Measurements from ENCODE around the gene RWDD2A. TPM values are rescaled to one million over a fixed set of nuclear protein-coding genes. Genes with fewer than 3 reads are reported as not detected.

RWDD2A gene
- total RNA-seq, 4 donors from 2014 or later, result 4.6 to 5.8 (median 5.5) TPM

GRCh38 chr6:83169511-83169910, 23.6 kb upstream of the RWDD2A start:
- Histone ChIP-seq H3K27ac (no peak overlapping the region), H3K4me1 (no peaks in the 10 kb centered on the region), H3K27me3 (no peaks in the 10 kb centered on the region), H3K4me3 (replicated peaks in 1 of 3) (no peak overlapping the region), H3K9me3 (no peaks in the 10 kb centered on the region), H3K36me3 (peaks cover 67 to 87% of the 10 kb centered on the region in 2 donors)
- DNase-seq, result no peak
- intact Hi-C loops (cut with DNase I), result no loop called here
- no peak for TF ChIP-seq POLR2A (IDR thresholded peaks at IDR 0.05)
- TF ChIP-seq, protein P1, sequence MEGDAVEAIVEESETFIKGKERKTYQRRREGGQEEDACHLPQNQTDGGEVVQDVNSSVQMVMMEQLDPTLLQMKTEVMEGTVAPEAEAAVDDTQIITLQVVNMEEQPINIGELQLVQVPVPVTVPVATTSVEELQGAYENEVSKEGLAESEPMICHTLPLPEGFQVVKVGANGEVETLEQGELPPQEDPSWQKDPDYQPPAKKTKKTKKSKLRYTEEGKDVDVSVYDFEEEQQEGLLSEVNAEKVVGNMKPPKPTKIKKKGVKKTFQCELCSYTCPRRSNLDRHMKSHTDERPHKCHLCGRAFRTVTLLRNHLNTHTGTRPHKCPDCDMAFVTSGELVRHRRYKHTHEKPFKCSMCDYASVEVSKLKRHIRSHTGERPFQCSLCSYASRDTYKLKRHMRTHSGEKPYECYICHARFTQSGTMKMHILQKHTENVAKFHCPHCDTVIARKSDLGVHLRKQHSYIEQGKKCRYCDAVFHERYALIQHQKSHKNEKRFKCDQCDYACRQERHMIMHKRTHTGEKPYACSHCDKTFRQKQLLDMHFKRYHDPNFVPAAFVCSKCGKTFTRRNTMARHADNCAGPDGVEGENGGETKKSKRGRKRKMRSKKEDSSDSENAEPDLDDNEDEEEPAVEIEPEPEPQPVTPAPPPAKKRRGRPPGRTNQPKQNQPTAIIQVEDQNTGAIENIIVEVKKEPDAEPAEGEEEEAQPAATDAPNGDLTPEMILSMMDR (IDR thresholded peaks at IDR 0.05), result no peak
- WGBS, 2 donors, result 100% methylated on average over 1 of the region's 1 CpG

DNA sequence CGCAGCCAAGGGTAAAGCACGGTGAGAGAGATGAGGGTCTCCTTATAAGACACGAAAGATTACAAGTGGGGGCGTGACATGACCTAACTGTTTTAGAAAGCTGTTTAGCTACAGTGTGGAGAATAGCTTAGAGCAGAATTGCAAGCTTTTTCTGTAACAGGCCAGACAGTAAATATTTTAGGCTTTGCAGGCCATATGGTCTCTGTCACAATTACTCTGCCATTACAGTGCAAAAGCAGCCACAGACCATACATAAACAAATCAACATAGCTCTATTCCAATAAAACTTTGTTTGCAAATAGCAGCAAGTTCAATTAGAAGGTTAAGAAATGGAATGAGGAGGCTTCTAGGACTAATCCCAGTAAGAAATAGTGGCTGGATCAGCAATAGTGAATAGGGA, 16.9 kb upstream of the RWDD2A start:
- Histone ChIP-seq H3K4me3 (replicated peaks in 1 of 3) (no peak overlapping the region), H3K9me3 (no peaks in the 10 kb centered on the region), H3K36me3 (peaks cover 22 to 31% of the 10 kb centered on the region in 2 donors), H3K27me3 (no peaks in the 10 kb centered on the region), H3K4me1 (no peaks in the 10 kb centered on the region), H3K27ac (no peak overlapping the region)
- intact Hi-C loops (cut with DNase I), result no loop called here
- WGBS, 2 donors, result 93 to 95% methylated on average over 4 of the region's 4 CpGs
- no peak for DNase-seq
- TF ChIP-seq, protein P1 (IDR thresholded peaks at IDR 0.05), result no peak
- no peak for TF ChIP-seq POLR2A (IDR thresholded peaks at IDR 0.05)

DNA sequence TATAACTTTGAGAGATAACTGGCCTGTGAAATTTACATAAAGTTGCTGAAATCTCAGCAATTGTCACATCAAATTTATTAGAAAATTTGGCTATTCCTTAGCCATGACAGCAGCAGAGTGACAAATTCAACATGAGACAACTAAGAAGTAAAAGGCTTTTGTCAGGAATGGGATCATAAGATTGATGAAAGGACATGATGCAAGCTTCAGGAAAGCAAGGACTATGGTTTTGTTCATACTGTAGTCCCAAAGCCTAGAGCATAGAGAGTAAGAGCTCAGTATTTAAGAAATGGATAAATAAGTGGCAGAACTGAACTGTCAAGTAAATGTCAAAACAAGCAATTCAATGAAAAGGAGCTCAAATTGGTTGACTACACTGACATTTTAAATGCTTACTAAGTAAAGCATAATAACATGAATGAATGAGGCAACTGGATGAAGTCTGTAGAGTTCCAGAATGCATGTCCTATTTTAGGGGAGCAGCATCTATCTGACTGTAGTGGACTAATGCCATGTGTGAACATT, 12.7 kb upstream of the RWDD2A start:
- Histone ChIP-seq H3K36me3 (peaks cover 4 to 7% of the 10 kb centered on the region in 2 donors), H3K4me3 (replicated peaks in 1 of 3) (no peak overlapping the region), H3K27ac (no peak overlapping the region), H3K4me1 (no peaks in the 10 kb centered on the region), H3K9me3 (no peaks in the 10 kb centered on the region), H3K27me3 (no peaks in the 10 kb centered on the region)
- no peak for DNase-seq
- no peak for TF ChIP-seq POLR2A (IDR thresholded peaks at IDR 0.05)
- TF ChIP-seq, protein P1 (IDR thresholded peaks at IDR 0.05), result no peak
- intact Hi-C loops (cut with DNase I), result no loop called here

- intact Hi-C loops (cut with DNase I), result no loop called here
- 90 to 93% methylated on average over 1 of the region's 1 CpG for WGBS, 2 donors
Observed at GRCh38 chr6:83182114-83182513, 11.0 kb upstream of the RWDD2A start.

GRCh38 chr6:83183082-83183828, 9.9 kb upstream of the RWDD2A start:
- Histone ChIP-seq H3K27ac (no peak overlapping the region), H3K36me3 (peaks cover 4 to 10% of the 10 kb centered on the region in 2 donors)

More at GRCh38 chr6:83182114-83182513, 11.0 kb upstream of the RWDD2A start:
- TF ChIP-seq POLR2A (IDR thresholded peaks at IDR 0.05), result no peak
- TF ChIP-seq, protein P1 (IDR thresholded peaks at IDR 0.05), result no peak
- Histone ChIP-seq H3K36me3 (peaks cover 4 to 10% of the 10 kb centered on the region in 2 donors), H3K4me1 (no peaks in the 10 kb centered on the region), H3K27me3 (no peaks in the 10 kb centered on the region), H3K4me3 (replicated peaks in 1 of 3) (no peak overlapping the region), H3K27ac (no peak overlapping the region), H3K9me3 (no peaks in the 10 kb centered on the region)
- DNase-seq, result no peak

More at GRCh38 chr6:83183082-83183828, 9.9 kb upstream of the RWDD2A start:
- Histone ChIP-seq H3K9me3 (no peaks in the 10 kb centered on the region), H3K27me3 (no peaks in the 10 kb centered on the region), H3K4me3 (replicated peaks in 1 of 3) (no peak overlapping the region), H3K4me1 (no peaks in the 10 kb centered on the region)
- 86 to 92% methylated on average over 9 of the region's 9 CpGs for WGBS, 2 donors
- DNase-seq, result no peak
- intact Hi-C loops (cut with DNase I), result no loop called here
- TF ChIP-seq POLR2A (IDR thresholded peaks at IDR 0.05), result no peak
- TF ChIP-seq, protein P1 (IDR thresholded peaks at IDR 0.05), result no peak
